Measurements from ENCODE around the gene GLCCI1. TPM values are rescaled to one million over a fixed set of nuclear protein-coding genes. Genes with fewer than 3 reads are reported as not detected.
"Not testable (repeated sequence)": the region's sequence is repeated elsewhere in the genome, so short reads cannot be mapped to it uniquely, and the experiment has no call there.

The GLCCI1 gene
- total and polyA plus RNA-seq, 2 donors (not counting 3 experiments of a cell fraction or from before 2014, with no cell fraction given): 2.3 to 5.6 TPM

- H3K9me3 ChIP-seq (replicated peaks; ENCODE audit: control insufficient read depth, insufficient read depth, low read length); H3K9ac ChIP-seq (replicated peaks; ENCODE audit: extremely low read depth, insufficient read depth, low read length); H3K27ac ChIP-seq (ENCODE audit: insufficient read depth, low read depth, low read length); intact Hi-C loops (cut with micrococcal nuclease); BruUV-seq (replicated peaks); H3K4me2 ChIP-seq (ENCODE audit: insufficient read depth, low read length); dilution Hi-C loops (cut with MboI; ENCODE audit: extremely low pct_ligation_motif_present, low sequenced_read_pairs); H3K9me1 ChIP-seq (replicated peaks; ENCODE audit: control insufficient read depth, extremely low read depth, insufficient read depth, low read length); H3K4me3 ChIP-seq (replicated peaks in 1 of 3; ENCODE audit: insufficient read depth in 1 of 3, low read depth in 1 of 3, low read length in 3 of 3); CTCF ChIA-PET; H3K27me3 ChIP-seq (ENCODE audit: control insufficient read depth in 2 of 2, insufficient read depth in 2 of 2, low read length in 2 of 2); FAIRE-seq; H2AFZ ChIP-seq (ENCODE audit: low read depth, low read length); H4K20me1 ChIP-seq (replicated peaks; ENCODE audit: control insufficient read depth, extremely low read depth, insufficient read depth, low read length); POLR2A ChIA-PET; DNase-seq (ENCODE audit: low read depth, low spot score); H3K79me2 ChIP-seq (ENCODE audit: control insufficient read depth, insufficient read depth, low read length); H3K36me3 ChIP-seq (ENCODE audit: control insufficient read depth in 2 of 2, extremely low read depth in 1 of 2, insufficient read depth in 2 of 2, low read length in 2 of 2): not testable (repeated sequence)
- peaks cover 10% of the 10 kb centered on the region for H3K4me1 ChIP-seq (ENCODE audit: control insufficient read depth, extremely low read depth, insufficient read depth, low read length)
Observed at GRCh38 chr7:8063300-8063699, 94.7 kb downstream of the GLCCI1 start.

GRCh38 chr7:8063706-8064297, 95.2 kb downstream of the GLCCI1 start:
- ChIA-PET CTCF (no interaction called here), POLR2A (no interaction called here)
- DNase-seq (ENCODE audit: low read depth, low spot score) (no peak), FAIRE-seq (no peak)
- Histone ChIP-seq H2AFZ (ENCODE audit: low read depth, low read length) (no peak overlapping the region), H3K9ac (replicated peaks; ENCODE audit: extremely low read depth, insufficient read depth, low read length) (no peak overlapping the region), H3K79me2 (ENCODE audit: control insufficient read depth, insufficient read depth, low read length) (no peaks in the 10 kb centered on the region), H3K27ac (ENCODE audit: insufficient read depth, low read depth, low read length) (no peak overlapping the region), H3K4me1 (ENCODE audit: control insufficient read depth, extremely low read depth, insufficient read depth, low read length) (peaks cover 5% of the 10 kb centered on the region), H3K27me3 (ENCODE audit: control insufficient read depth in 2 of 2, insufficient read depth in 2 of 2, low read length in 2 of 2) (no peaks in the 10 kb centered on the region), H3K9me3 (replicated peaks; ENCODE audit: control insufficient read depth, insufficient read depth, low read length) (no peaks in the 10 kb centered on the region), H3K4me3 (replicated peaks in 1 of 3; ENCODE audit: insufficient read depth in 1 of 3, low read depth in 1 of 3, low read length in 3 of 3) (no peak overlapping the region), H3K4me2 (ENCODE audit: insufficient read depth, low read length) (no peak overlapping the region), H4K20me1 (replicated peaks; ENCODE audit: control insufficient read depth, extremely low read depth, insufficient read depth, low read length) (no peaks in the 10 kb centered on the region), H3K9me1 (replicated peaks; ENCODE audit: control insufficient read depth, extremely low read depth, insufficient read depth, low read length) (no peaks in the 10 kb centered on the region), H3K36me3 (ENCODE audit: control insufficient read depth in 2 of 2, extremely low read depth in 1 of 2, insufficient read depth in 2 of 2, low read length in 2 of 2) (no peaks in the 10 kb centered on the region)
- dilution Hi-C loops (cut with MboI; ENCODE audit: extremely low pct_ligation_motif_present, low sequenced_read_pairs) (no loop called here), intact Hi-C loops (cut with micrococcal nuclease) (no loop called here)
- no TSS peak for BruUV-seq (replicated peaks)
- no peak for TF ChIP-seq POLR2AphosphoS5 (IDR thresholded peaks at IDR 0.05; ENCODE audit: insufficient read depth, low read depth, low read length)
- TF ChIP-seq POLR2A (IDR thresholded peaks at IDR 0.05; ENCODE audit: low read depth, low read length): no peak
- TF ChIP-seq MAX (IDR thresholded peaks at IDR 0.05; ENCODE audit: insufficient read depth, insufficient read length): no peak
- no peak for TF ChIP-seq EZH2 (IDR thresholded peaks at IDR 0.05; ENCODE audit: borderline replicate concordance, low read depth, low read length, severe bottlenecking)
- no peak for TF ChIP-seq FOS (IDR thresholded peaks at IDR 0.05; ENCODE audit: borderline replicate concordance, insufficient read depth, low read length)
- TF ChIP-seq JUN (IDR thresholded peaks at IDR 0.05; ENCODE audit: borderline replicate concordance, insufficient read depth, insufficient read length, low read depth): no peak
- no peak for TF ChIP-seq MYC (IDR thresholded peaks at IDR 0.05; ENCODE audit: low read depth, low read length)
- TF ChIP-seq GATA2 (IDR thresholded peaks at IDR 0.05; ENCODE audit: insufficient read depth, insufficient read length, low read depth, low read length): no peak
- TF ChIP-seq CTCF (IDR thresholded peaks at IDR 0.05; ENCODE audit: extremely low read depth in 1 of 2, insufficient read depth in 1 of 2, low read depth in 1 of 2, low read length in 2 of 2): no peak
